SK-N-DZ (cell line): Measurements from ENCODE around the gene TNFRSF14.
"Not testable (repeated sequence)": the region's sequence is repeated elsewhere in the genome, so short reads cannot be mapped to it uniquely, and the experiment has no call there.

ENCODE experiments used
- DNase-seq: peaks from one replicate; pipeline ENCODE4 v3.0.0-alpha.2; 2015; ENCODE audit warnings: low spot score

Gene TNFRSF14

GRCh38 chr1:2553076-2553475, 3.1 kb upstream of the TNFRSF14 start:
- not testable (repeated sequence) for DNase-seq

GRCh38 chr1:2553871-2554620, 2.1 kb upstream of the TNFRSF14 start:
- no peak for DNase-seq

- no peak for DNase-seq
These were observed 1.4 kb upstream of the TNFRSF14 start for GRCh38 chr1:2554621-2555387.

GRCh38 chr1:2555634-2556276, 416 bp upstream of the TNFRSF14 start:
- DNase-seq, result no peak

- no peak for DNase-seq
These were observed 709 bp downstream of the TNFRSF14 start for GRCh38 chr1:2556678-2557481.

- DNase-seq, result no peak
These were observed 1.6 kb downstream of the TNFRSF14 start for GRCh38 chr1:2557482-2558400.

GRCh38 chr1:2558420-2558819, 2.2 kb downstream of the TNFRSF14 start:
- no peak for DNase-seq

- DNase-seq, result no peak
These were observed 2.7 kb downstream of the TNFRSF14 start for GRCh38 chr1:2558861-2559260.

- DNase-seq, result no peak
These were observed 3.5 kb downstream of the TNFRSF14 start for GRCh38 chr1:2559509-2560298.

GRCh38 chr1:2560299-2561073, 4.3 kb downstream of the TNFRSF14 start:
- DNase-seq, result no peak

- DNase-seq, result no peak
These were observed 5.3 kb downstream of the TNFRSF14 start for GRCh38 chr1:2561446-2561845.

GRCh38 chr1:2561898-2562895, 6.0 kb downstream of the TNFRSF14 start:
- no peak for DNase-seq

GRCh38 chr1:2563205-2563604, 7.0 kb downstream of the TNFRSF14 start:
- no peak for DNase-seq

- no peak for DNase-seq
These were observed 8.0 kb downstream of the TNFRSF14 start for GRCh38 chr1:2564006-2564814.

GRCh38 chr1:2564815-2565374, 8.7 kb downstream of the TNFRSF14 start:
- no peak for DNase-seq
